Suppressor macrophage treated with lipopolysaccharide for 4 hours (primary cell): ENCODE data around the gene CELA3B.
A peak's percentile ranks its signal among the peaks of the same experiment; 100 is the strongest.
"Not testable (repeated sequence)": the region's sequence is repeated elsewhere in the genome, so short reads cannot be mapped to it uniquely, and the experiment has no call there.

Experiments
- DNase-seq: peaks from one replicate; pipeline ENCODE4 v3.0.0-alpha.2; 2020

CELA3B gene

GRCh38 chr1:21976703-21977239 lies at the start of gene CELA3B:
Gene CELA3B (plus strand): TSS chr1:21977022. CDS start chr1:21977040, 18 bp downstream.
- not testable (repeated sequence) for DNase-seq

GRCh38 chr1:21927533-21928237 lies 49.1 kb upstream of the CELA3B start:
- DNase-seq, result no peak

DNA sequence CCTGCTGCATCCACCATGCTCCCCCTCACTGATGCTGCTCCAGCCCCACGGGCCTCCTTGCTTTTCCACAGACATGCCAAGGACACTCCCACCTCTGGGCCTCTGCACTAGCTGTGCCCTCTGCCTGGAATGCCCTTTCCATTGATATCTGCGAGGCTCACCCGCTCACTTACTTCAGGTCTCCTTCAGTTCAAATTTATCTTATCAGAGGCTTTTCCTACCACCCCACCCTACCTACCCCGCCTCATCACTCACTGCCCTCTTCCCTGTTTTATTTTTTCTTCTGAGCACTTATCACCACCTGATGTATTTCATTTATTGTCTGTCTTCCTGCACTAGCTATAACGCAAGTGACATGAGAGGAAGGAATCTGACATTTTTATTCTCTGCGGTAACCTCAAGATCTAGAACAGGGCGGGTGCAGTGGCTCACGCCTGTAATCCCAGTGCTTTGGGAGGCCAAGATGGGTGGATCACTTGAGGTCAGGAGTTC lies 46.7 kb upstream of the CELA3B start:
- no peak for DNase-seq

- no peak for DNase-seq
Observed at GRCh38 chr1:21930629-21931170, 46.1 kb upstream of the CELA3B start.

DNA sequence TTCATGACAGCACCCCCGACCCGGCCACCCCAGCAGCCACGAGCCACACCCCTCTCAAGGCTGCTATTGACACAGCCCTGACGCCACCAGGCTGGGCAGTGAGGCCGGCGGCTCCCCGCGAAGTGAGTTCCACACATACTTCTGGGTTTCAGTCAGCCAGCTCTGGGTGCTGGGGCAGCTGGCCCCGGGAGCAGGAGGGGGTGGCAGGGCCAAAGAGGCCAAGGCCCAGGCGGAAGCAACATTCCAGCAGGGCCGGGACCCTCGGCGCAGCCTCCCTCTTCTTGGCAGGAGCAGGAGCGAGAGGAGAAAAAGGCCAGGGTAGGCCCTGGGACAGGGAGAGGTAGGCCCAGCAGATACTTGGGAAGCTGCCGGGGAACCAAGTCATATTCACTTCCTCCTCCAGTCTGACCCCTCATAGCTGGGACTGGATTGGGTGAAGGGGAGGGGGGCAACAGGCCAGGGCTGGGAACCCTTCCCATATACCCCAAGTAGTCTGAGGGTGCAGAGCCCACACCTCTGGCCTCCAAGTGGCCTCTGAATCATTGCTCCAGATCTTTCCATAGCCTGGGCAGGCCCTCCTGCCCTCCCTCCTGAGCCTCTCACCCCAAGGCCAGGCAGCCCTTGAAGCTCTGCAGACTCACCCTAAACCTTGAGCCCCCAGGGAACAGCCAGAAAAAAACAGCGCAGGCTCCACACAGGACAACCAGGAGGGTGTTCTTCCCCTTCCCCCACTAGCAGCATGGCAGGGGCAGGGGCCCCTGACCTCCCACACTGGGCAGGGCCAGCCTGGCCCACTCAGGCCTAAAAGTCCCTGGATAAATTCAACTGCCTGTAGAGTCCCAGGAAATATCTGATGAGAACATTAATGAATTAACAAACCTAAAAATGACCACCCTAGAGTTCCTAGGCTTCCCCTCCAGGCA lies 45.4 kb upstream of the CELA3B start:
- no peak for DNase-seq

DNA sequence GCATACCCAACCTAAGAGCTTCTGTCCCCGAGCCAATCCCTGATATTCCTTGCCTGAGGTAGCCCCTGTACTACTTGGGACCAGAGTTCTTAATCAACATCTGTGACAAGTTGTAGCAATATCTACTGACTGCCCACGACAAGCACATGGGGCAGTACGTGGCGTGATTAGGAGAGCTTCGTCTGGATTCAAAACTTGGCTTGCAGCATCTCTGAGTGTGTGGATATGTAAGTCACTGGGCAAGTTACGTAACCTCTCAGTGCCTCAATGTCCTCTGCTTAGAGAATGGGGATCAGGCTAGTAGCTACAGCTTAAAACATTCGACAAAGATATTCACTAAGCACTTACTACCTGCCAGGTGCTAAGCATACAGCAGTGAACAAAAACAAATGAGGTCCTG lies 44.7 kb upstream of the CELA3B start:
- DNase-seq, result peak; percentile 40

DNA sequence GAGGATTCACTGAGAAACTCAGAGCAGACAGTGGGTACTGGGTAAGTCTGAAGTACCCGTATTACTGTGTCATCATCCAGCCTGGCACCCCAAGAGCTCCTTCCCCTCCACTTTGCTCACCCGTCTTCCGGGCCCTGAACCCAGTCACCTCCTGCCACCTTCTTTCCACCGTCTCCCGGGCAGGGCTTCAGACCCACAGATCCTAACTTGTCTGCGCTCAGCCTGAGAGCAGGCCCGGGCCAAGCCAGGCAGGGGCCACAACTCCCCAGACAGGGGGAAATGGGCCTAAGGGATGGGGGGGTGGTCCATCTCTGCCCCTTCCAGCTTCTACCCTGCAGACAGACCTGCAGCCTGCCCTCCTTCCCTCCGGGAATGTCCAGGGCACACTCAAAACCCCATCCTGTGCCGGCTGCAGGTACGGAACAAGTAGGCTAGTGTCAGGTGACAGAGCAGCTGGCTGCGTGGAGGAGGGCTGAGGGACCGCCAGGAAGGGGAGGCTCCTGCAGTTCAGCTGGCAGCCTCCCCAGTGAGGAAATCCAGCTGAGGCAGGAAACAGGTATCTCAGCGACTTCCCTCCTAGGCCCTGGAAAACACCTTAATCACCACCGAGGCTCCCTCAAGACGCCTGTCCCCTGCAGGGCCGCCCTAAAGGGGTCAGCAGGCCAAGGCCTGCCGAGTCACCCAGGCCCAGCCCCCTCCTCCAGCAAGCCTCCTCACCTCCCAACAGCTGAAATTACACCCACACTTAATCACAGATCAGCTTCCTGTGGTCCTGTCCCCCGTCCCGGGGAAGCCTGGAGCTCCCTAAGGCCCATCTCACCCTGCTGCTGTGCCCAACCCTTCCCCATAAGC lies 43.2 kb upstream of the CELA3B start:
- DNase-seq, result no peak

DNA sequence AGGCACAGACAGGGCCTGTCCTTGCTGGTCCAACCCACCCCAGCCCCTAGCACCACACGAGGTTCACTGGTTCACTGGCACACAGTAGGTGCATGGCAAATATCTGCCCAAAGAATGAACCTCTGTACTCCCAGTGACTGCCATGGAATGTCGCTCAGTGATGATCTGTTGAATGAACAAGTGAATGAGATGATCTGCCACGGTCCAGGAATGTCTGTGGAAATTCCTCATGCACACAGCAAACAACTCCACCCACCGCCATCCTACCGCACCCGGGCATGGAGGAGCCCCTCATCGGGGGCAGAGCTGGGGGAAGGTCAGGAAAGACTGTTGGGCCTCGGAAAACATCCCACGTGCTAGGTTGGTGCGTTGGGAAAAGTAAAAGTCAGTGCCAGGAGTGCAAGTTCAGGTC lies 41.4 kb upstream of the CELA3B start:
- DNase-seq, result no peak

DNA sequence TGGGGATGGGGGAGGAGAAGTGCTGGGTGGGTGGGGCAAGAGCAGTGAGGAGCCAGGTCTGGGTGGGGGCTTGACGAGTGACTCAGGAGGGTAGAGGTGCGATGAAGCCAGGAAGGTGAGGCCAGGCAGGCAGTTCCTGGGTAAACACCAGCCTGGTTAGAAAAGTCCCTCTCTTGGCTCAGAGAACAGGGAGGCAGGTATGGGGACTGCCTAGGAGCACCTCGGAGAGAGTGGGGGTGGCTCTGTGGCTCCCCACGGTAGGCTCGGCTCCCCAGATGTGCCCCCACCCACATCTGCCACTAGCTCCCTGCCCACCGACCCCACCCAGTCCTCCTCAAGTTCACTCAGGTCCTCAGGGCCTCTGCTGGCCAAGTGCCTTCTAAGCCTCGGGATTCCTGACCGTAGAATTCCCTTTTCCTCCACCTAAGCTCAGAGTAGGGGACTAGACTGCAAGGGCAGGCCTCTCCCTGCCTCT lies 40.9 kb upstream of the CELA3B start:
- no peak for DNase-seq

DNA sequence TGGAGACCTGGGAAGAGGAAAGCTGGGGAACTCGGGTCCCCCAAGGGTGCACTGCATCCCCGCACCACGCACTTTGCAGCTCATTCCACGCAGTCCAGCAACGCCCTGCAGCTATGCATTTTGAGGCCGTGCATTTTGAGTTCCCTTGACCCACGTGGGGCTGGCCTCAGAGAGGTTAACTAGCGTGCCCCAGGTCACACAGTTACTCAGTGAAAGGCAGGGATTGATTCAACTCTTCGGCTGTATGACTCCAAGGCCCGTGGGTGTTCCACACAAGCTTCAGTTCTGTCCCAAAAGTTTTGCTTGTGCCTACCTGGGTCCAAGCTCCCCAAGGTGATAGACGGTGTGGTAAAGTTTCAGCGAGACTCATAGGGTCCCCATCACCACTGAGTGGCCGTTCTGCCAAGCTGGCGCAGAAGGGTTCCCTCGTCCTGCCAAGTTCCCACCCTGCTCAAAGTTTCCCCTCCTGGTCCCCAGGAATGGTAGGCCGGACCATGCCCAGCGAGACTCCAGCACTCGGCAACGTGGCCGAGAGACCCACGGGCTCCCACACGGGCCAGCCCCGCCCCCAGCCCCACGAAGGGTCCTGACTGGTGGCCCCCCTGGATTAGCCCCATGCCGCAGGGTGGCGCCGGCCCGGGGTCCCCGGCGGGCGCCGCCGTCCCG lies 40.3 kb upstream of the CELA3B start:
- DNase-seq, result peak; percentile 8

DNA sequence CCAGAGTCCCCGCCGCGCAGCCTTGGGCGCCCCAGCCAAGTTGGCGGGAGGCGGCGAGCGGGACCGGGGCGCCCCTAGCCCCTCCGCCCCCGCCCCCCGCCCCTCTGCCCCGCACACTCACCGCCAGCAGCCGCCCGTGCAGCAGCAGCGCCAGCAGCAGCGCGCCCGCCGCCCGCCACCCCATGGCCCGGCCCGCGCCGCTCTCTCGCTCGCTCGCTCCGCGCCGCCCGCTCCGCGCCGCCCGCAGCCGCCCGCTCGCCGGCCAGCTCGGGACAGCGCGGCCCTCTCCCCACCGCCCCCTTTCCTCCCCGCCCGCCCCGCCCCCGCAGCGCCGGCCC lies 39.8 kb upstream of the CELA3B start, which contains the start of gene HSPG2:
TSS of gene HSPG2 (minus strand) at position 277 of the 338 bp plus-strand sequence. CDS start at position 184, 93 bp downstream.
- no peak for DNase-seq

DNA sequence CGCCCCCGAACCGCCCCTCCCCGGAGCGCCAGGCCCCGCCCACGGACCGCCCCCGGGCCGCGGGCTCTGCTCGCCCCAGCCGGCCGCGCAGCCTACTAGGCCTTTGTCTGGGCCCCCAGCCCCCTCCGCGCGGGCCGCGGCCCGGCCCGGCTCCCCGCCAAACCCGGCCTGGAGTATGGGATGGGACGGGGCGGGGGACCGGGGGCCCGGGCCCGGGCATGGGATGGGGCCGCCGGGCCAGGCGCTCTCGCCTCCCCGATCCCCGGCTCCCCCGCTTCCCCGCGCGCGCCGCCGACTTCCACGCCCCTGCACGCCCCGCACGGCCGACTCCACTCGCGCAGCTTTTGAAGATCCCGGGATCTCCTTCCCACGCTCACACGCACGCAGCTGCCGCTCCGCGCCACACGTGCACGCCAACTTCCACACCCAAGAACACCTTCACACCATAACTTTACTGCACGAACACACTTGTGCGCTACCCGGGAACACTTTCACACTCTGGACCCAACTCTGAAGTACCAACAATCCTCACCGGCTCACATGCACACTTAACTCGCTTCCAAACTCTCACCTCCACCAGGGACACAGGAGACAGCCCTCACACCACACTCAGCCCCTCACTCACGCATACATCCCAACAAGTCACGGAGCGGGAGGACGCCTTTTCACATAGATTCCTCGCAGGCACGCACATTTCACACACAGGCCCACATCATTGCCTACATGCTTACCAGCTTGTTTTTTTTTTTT lies 39.3 kb upstream of the CELA3B start:
- DNase-seq, result peak; percentile 79

- no peak for DNase-seq
Observed at GRCh38 chr1:21938732-21939538, 37.9 kb upstream of the CELA3B start.

GRCh38 chr1:21939650-21940374 lies 37.0 kb upstream of the CELA3B start:
- DNase-seq, result peak; percentile 63

- no peak for DNase-seq
Observed at GRCh38 chr1:21940492-21940891, 36.3 kb upstream of the CELA3B start.

DNA sequence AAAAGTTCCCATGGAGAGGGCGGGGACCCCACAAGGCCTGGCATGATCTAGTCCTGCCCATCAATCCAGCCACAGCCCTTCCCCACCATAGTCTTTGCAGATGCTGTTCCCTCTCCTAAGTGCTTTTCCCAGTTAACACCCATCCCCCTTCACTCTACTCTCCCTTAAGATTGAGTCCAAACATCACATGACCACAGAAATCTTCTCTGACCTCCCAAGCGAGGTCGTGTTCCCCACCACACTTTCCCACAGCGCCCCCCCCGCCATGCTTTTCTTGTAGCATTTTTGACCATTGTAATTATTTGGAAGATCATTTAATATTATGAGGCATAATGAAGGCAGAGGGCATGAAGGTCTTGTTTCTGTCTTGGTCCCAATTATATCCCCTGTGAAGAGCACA lies 35.5 kb upstream of the CELA3B start:
- DNase-seq, result no peak

DNA sequence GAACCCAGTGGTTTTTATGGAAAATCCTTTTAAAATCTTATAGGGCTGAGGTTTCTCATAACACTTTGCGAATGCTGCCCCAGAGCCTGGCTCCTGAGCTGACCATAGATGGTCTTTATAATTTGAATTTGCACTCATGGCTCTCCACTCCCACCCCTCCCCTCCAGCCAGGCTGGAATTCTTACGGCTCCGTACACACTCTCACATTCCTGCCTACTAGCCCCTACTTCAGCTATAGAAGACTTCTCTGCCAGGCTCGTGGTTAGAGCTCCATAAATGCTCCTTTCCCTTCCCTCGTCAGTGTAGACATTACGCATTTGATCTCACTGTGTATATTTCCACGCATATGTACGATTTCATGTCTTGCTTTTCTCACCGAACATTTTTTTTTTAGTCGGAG lies 34.4 kb upstream of the CELA3B start:
- DNase-seq, result no peak

GRCh38 chr1:21942959-21943640 lies 33.7 kb upstream of the CELA3B start:
- DNase-seq, result not testable (repeated sequence)

GRCh38 chr1:21944733-21945073 lies 32.1 kb upstream of the CELA3B start:
- DNase-seq, result no peak
